Activated naive CD8-positive, alpha-beta T cell treated with anti-CD3 and anti-CD28 coated beads, Interleukin-2, amount 50 U/mL, for 24 hours (primary cell): ENCODE measurements around the gene LRRC28.
A peak's percentile ranks its signal among the peaks of the same experiment; 100 is the strongest.

Experiments
- ATAC-seq: fragments of 150-1000 bp; cut with Tn5 transposase; one replicate; pipeline ENCODE4 v1.10.0; 2021
- DNase-seq: peaks from one replicate; pipeline ENCODE4 v3.0.0; 2021
- H3K27ac Mint-ChIP-seq: one replicate; pipeline ENCODE4 v1.8.0; 2021; ENCODE audit warnings: mild to moderate bottlenecking, mixed read lengths
- H3K27me3 Mint-ChIP-seq: one replicate; pipeline ENCODE4 v1.8.0; 2021; ENCODE audit warnings: mixed read lengths
- H3K36me3 Mint-ChIP-seq: one replicate; pipeline ENCODE4 v1.8.0; 2021; ENCODE audit warnings: low read depth, mixed read lengths
- H3K4me1 Mint-ChIP-seq: one replicate; pipeline ENCODE4 v1.8.0; 2021; ENCODE audit warnings: mixed read lengths
- H3K4me3 Mint-ChIP-seq: one replicate; pipeline ENCODE4 v1.8.0; 2021; ENCODE audit warnings: mild to moderate bottlenecking, moderate library complexity, mixed read lengths
- H3K9me3 Mint-ChIP-seq: one replicate; pipeline ENCODE4 v1.8.0; 2021; ENCODE audit warnings: mixed read lengths

The LRRC28 gene

DNA sequence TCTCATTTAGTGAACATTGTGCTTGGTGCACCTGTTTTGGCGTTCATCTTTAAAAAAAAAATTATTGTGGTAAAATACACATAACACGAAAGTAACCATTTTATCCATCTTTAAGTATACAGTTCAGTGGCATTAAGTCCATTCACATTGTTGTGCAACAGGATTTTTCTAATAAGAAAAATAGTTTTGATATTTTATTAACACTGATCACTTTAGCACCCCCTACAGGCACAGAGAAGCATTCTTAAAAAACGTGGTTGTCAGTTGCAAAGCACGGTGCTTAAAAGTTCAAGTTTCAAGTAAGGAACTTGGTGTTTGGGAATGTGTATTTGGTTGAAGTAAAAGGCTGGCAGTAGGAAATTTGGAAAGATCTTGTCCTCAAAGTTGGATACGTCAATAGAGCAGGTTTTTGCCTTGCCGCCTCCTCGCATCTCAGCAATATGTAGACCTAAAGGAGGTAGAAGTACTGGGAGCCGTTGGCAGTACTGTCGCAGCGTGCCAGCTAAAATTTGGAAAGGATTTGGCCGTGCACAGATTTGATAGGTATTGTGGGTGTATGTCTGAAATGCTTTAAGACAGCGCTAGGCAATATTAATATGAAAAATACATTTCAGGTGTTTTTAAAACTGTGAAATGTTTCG is 110.4 kb downstream of the LRRC28 start:
- Mint-ChIP-seq H3K4me3 (no peak overlapping the region), H3K9me3 (peaks cover 6% of the 10 kb centered on the region), H3K27ac (no peak overlapping the region), H3K27me3 (no peaks in the 10 kb centered on the region), H3K4me1 (peaks cover 24% of the 10 kb centered on the region), H3K36me3 (peaks cover 20% of the 10 kb centered on the region)
- ATAC-seq (no peak), DNase-seq (no peak)

GRCh38 chr15:99365242-99365641 is 114.0 kb downstream of the LRRC28 start:
- DNase-seq (no peak), ATAC-seq (peak; percentile 82)
- no peaks in the 10 kb centered on the region for H3K27me3 Mint-ChIP-seq
- H3K4me1 Mint-ChIP-seq = peaks cover 21% of the 10 kb centered on the region
- no peak overlapping the region for H3K27ac Mint-ChIP-seq
- peaks cover 41% of the 10 kb centered on the region for H3K36me3 Mint-ChIP-seq
- H3K9me3 Mint-ChIP-seq = peaks cover 23% of the 10 kb centered on the region
- no peak overlapping the region for H3K4me3 Mint-ChIP-seq

GRCh38 chr15:99366013-99366412 is 114.7 kb downstream of the LRRC28 start:
- no peak overlapping the region for H3K4me3 Mint-ChIP-seq
- H3K36me3 Mint-ChIP-seq = peaks cover 41% of the 10 kb centered on the region
- DNase-seq (no peak), ATAC-seq (no peak)
- peaks cover 22% of the 10 kb centered on the region for H3K4me1 Mint-ChIP-seq
- H3K27me3 Mint-ChIP-seq = no peaks in the 10 kb centered on the region
- no peak overlapping the region for H3K27ac Mint-ChIP-seq
- H3K9me3 Mint-ChIP-seq = peaks cover 23% of the 10 kb centered on the region

DNA sequence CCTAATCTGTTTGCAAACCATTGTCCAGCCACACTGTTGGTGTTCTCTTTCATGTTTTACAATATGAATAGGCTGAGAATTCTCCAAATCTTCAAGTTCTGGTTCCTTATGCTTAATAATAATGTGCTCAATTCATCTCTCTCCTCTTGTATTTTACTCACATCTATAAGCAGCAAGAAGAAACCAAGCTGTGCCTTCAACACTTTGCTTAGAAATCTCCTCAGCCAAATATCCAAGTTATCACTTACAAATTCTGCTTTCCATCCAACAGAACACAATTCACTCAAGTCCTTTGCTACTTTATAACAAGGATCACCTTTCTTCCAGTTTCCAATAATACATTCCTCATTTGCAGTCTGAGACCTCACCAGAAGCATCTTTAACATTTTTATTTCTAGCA is 117.5 kb downstream of the LRRC28 start:
- peaks cover 23% of the 10 kb centered on the region for H3K9me3 Mint-ChIP-seq
- ATAC-seq (no peak), DNase-seq (no peak)
- H3K27ac Mint-ChIP-seq = no peak overlapping the region
- no peak overlapping the region for H3K4me3 Mint-ChIP-seq
- H3K27me3 Mint-ChIP-seq = no peaks in the 10 kb centered on the region
- peaks cover 36% of the 10 kb centered on the region for H3K36me3 Mint-ChIP-seq
- peaks cover 39% of the 10 kb centered on the region for H3K4me1 Mint-ChIP-seq

DNA sequence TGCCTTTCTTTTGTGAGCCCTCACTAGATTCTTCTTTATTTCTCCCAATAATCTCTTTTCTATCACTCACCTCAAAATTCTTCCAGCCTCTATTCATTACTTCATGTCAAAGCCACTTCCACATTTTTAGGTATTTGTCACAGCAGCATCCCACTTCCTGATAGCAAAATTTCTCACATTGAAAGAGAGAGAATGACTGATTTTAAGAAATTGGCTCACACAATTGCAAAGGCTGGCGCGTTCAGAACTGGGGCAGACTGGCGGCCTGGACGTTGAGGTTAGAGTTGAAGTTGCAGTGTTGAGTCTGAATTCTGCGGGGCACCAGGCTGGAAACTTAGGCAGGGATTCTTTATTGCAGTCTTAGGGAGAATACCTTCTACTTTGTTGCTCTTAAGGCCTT is 117.9 kb downstream of the LRRC28 start:
- ATAC-seq (no peak), DNase-seq (no peak)
- H3K4me3 Mint-ChIP-seq = no peak overlapping the region
- H3K27me3 Mint-ChIP-seq = no peaks in the 10 kb centered on the region
- H3K4me1 Mint-ChIP-seq = peaks cover 37% of the 10 kb centered on the region
- peaks cover 33% of the 10 kb centered on the region for H3K36me3 Mint-ChIP-seq
- H3K9me3 Mint-ChIP-seq = peaks cover 23% of the 10 kb centered on the region
- no peak overlapping the region for H3K27ac Mint-ChIP-seq

GRCh38 chr15:99371180-99372103 is 120.2 kb downstream of the LRRC28 start:
- H3K36me3 Mint-ChIP-seq = peaks cover 41% of the 10 kb centered on the region
- H3K4me1 Mint-ChIP-seq = peaks cover 23% of the 10 kb centered on the region
- H3K4me3 Mint-ChIP-seq = no peak overlapping the region
- DNase-seq (no peak), ATAC-seq (peak; percentile 91)
- H3K9me3 Mint-ChIP-seq = peaks cover 32% of the 10 kb centered on the region
- peak overlapping the region; percentile 83 for H3K27ac Mint-ChIP-seq
- H3K27me3 Mint-ChIP-seq = no peaks in the 10 kb centered on the region

DNA sequence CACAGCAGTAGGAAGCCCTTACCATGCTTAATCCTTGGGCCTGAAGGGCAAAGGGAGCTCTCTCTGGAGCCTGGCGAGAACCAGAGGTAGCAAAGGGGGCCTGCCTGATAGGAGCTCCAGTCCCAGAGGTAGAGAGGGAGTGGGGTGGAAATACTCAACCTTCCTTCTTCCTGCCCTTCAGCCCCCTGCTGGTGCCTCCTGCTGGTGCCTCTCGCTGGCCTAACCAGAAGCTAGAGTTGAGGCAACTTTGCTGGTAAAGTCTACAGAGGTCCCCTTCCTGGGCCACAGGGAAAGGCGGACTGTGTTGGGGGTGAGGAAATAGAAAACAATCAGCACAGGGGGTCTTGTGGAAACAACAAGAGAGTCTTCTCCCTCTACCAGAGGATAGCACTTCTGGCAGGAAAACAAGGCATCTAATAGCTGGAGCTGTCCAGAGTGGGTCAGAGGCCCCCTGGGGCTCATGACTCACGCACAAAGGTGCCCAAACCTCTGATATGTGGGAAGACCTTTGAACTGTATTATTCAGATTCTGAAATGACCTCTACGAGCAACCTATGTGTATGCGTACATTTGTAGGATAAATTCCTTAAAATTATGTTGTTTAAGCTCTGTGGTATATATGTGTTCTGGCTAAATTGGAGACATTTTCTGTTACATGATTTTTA is 133.9 kb downstream of the LRRC28 start:
- H3K27ac Mint-ChIP-seq = no peak overlapping the region
- DNase-seq = no peak
- ATAC-seq = no peak

DNA sequence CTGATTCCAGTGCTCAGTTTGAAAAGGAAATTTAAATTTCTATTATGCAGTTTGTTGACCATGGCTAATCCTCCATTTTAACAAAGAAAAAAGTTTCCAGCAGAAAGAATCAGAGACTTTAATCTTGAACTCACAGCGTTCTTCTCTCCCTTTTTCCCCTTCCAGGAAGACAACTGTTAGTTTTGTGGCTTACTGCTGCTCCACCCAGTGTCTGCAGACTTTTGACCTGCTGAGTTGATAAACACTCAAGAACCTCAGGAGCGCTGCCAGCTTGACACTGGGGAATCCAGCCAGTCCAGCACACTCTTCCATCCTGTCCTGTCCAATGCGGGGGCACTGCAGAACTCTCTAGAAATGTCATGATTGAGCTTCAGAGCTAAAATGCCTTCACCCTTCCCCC is 134.6 kb downstream of the LRRC28 start:
- H3K27me3 Mint-ChIP-seq = no peaks in the 10 kb centered on the region
- no peak overlapping the region for H3K27ac Mint-ChIP-seq
- peaks cover 17% of the 10 kb centered on the region for H3K4me1 Mint-ChIP-seq
- peaks cover 10% of the 10 kb centered on the region for H3K36me3 Mint-ChIP-seq
- no peak overlapping the region for H3K4me3 Mint-ChIP-seq
- DNase-seq (no peak), ATAC-seq (no peak)
- no peaks in the 10 kb centered on the region for H3K9me3 Mint-ChIP-seq

More for the DNA sequence above, 133.9 kb downstream of the LRRC28 start:
- H3K36me3 Mint-ChIP-seq = peaks cover 10% of the 10 kb centered on the region
- H3K4me1 Mint-ChIP-seq = peaks cover 19% of the 10 kb centered on the region
- no peaks in the 10 kb centered on the region for H3K9me3 Mint-ChIP-seq
- no peak overlapping the region for H3K4me3 Mint-ChIP-seq
- no peaks in the 10 kb centered on the region for H3K27me3 Mint-ChIP-seq

- peaks cover 11% of the 10 kb centered on the region for H3K36me3 Mint-ChIP-seq
- DNase-seq = no peak
These were observed 135.1 kb downstream of the LRRC28 start for GRCh38 chr15:99386391-99386790.

GRCh38 chr15:99387421-99388168 is 136.3 kb downstream of the LRRC28 start:
- Mint-ChIP-seq H3K36me3 (peaks cover 16% of the 10 kb centered on the region), H3K4me1 (peaks cover 16% of the 10 kb centered on the region), H3K27me3 (no peaks in the 10 kb centered on the region), H3K27ac (no peak overlapping the region), H3K4me3 (no peak overlapping the region), H3K9me3 (peaks cover 14% of the 10 kb centered on the region)
- no peak for ATAC-seq
- DNase-seq = no peak

More at GRCh38 chr15:99386391-99386790, 135.1 kb downstream of the LRRC28 start:
- no peak for ATAC-seq
- Mint-ChIP-seq H3K4me1 (peaks cover 16% of the 10 kb centered on the region), H3K27me3 (no peaks in the 10 kb centered on the region), H3K27ac (no peak overlapping the region), H3K4me3 (no peak overlapping the region), H3K9me3 (peaks cover 2% of the 10 kb centered on the region)

DNA sequence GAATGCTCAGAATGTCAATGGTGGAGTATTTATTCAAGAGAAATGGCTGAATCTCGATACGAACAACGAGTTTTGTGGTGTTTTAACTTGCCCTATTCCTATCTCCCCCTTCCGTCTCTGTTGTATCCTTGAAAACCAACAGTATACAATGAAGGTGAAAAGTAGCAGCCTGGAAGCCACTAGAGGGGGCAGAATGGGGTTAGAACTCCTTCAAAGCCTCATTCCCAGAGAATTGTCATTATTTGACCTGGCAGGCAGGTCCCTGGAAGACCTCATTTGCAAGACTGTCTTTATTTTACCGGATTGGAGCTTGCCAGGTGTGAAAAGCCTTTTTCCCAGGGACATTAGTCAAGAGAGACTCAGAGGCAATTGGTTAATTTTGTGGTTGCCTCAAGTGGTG is 139.4 kb downstream of the LRRC28 start:
- Mint-ChIP-seq H3K4me1 (peaks cover 11% of the 10 kb centered on the region), H3K4me3 (no peak overlapping the region), H3K9me3 (peaks cover 25% of the 10 kb centered on the region), H3K36me3 (peaks cover 15% of the 10 kb centered on the region), H3K27ac (no peak overlapping the region), H3K27me3 (no peaks in the 10 kb centered on the region)
- no peak for DNase-seq
- no peak for ATAC-seq

DNA sequence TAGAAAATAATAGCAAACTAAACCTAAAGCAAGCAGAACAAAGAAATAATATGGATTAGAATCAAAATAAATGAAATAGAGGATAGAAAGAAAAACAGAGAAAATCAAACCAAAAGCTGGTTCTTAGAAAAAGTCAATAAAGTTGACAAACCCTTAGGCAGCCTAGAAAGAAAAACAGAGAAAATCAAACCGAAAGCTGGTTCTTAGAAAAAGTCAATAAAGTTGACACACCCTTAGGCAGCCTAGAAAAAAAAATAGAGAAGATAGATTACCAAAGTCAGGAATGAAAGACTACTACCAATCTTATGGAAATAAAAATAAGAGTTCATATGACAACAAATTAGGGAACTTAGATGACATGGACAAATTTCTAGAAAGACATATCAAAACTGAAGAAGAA is 142.4 kb downstream of the LRRC28 start:
- DNase-seq = no peak
- peaks cover 1% of the 10 kb centered on the region for H3K4me1 Mint-ChIP-seq
- no peak overlapping the region for H3K4me3 Mint-ChIP-seq

GRCh38 chr15:99396375-99396774 is 145.1 kb downstream of the LRRC28 start:
- ATAC-seq (no peak), DNase-seq (no peak)
- Mint-ChIP-seq H3K27me3 (no peaks in the 10 kb centered on the region), H3K9me3 (peaks cover 28% of the 10 kb centered on the region), H3K27ac (no peak overlapping the region), H3K4me3 (no peak overlapping the region), H3K4me1 (peaks cover 1% of the 10 kb centered on the region), H3K36me3 (peaks cover 5% of the 10 kb centered on the region)

More for the DNA sequence above, 142.4 kb downstream of the LRRC28 start:
- no peak for ATAC-seq
- H3K36me3 Mint-ChIP-seq = peaks cover 7% of the 10 kb centered on the region
- H3K9me3 Mint-ChIP-seq = peaks cover 30% of the 10 kb centered on the region
- H3K27ac Mint-ChIP-seq = no peak overlapping the region
- H3K27me3 Mint-ChIP-seq = no peaks in the 10 kb centered on the region

DNA sequence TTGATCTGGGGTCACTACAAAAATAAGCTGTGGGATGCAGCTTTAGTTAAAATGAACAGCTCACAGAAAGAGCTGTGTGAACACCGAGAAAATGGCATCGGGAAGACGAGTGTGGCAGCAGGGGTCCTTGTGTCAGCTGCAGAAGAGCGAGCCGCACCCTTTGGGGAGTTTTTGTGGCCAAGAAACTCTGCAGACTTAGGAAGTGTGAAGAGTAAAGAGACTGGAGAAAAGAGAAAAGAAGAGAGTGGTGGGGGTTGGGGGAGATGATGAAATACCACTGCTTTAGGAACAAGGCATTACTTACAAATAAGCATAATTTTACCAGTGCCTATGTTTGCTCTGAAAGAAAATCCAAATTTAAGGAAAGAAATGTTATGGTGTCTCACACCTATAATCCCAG is 147.8 kb downstream of the LRRC28 start:
- H3K9me3 Mint-ChIP-seq = peaks cover 6% of the 10 kb centered on the region
- DNase-seq (no peak), ATAC-seq (no peak)
- H3K4me3 Mint-ChIP-seq = no peak overlapping the region
- peaks cover 1% of the 10 kb centered on the region for H3K4me1 Mint-ChIP-seq
- no peaks in the 10 kb centered on the region for H3K36me3 Mint-ChIP-seq
- H3K27me3 Mint-ChIP-seq = no peaks in the 10 kb centered on the region
- H3K27ac Mint-ChIP-seq = no peak overlapping the region
